ENCODE results near the gene DDOST.

DNA sequence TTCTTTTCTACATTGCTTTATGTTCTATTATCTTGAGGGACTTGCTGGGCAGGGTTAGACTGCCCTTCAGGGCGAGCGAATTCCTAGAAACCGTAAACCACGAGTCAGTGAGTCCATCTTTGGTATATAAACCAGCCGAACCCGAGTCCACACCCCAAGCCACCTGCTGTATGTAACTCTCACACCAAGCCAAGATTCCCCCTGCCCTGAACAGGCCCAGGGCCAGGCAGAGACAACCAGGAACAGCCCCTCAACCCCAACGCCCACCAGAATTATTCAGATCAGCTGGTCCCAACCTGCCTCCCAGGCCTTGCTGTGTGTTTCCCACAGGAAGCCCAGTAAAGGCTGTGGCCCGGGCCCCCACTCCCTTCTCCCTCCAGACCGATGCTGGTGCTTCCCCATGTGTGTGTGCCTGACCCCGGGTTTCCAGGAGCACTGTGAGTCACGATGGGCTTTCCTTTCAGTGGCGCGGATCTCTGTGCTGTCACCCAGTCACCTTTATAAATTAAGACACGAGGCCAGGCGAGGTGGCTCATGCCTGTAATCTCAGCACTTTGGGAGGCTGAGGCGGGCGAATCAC lies 39.6 kb upstream of the DDOST start:
- TF ChIP-seq, protein P1, sequence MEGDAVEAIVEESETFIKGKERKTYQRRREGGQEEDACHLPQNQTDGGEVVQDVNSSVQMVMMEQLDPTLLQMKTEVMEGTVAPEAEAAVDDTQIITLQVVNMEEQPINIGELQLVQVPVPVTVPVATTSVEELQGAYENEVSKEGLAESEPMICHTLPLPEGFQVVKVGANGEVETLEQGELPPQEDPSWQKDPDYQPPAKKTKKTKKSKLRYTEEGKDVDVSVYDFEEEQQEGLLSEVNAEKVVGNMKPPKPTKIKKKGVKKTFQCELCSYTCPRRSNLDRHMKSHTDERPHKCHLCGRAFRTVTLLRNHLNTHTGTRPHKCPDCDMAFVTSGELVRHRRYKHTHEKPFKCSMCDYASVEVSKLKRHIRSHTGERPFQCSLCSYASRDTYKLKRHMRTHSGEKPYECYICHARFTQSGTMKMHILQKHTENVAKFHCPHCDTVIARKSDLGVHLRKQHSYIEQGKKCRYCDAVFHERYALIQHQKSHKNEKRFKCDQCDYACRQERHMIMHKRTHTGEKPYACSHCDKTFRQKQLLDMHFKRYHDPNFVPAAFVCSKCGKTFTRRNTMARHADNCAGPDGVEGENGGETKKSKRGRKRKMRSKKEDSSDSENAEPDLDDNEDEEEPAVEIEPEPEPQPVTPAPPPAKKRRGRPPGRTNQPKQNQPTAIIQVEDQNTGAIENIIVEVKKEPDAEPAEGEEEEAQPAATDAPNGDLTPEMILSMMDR (optimal IDR thresholded peaks at IDR 0.05 in 1 of 3, IDR thresholded peaks at IDR 0.05 in 1 of 3, conservative IDR thresholded peaks at IDR 0.05 in 1 of 3; ENCODE audit: extremely low read depth in 1 of 3, insufficient read depth in 2 of 3, low read length in 3 of 3), result no peak
- no peak for TF ChIP-seq EZH2 (IDR thresholded peaks at IDR 0.05; ENCODE audit: low read length)

All from keratinocyte (primary cell).